GM18951 (cell line): Measurements from ENCODE around the gene CSTB.
A peak's percentile ranks its signal among the peaks of the same experiment; 100 is the strongest.

Experiments
- POLR2A ChIP-seq: IDR thresholded peaks from 4 replicates; pipeline ENCODE4 v1.6.1; 2011; ENCODE audit warnings: mild to moderate bottlenecking; ENCODE audit not compliant: insufficient read length, insufficient read depth; ENCODE audit errors: extremely low read depth
- in situ Hi-C: fragments of 300-500 bp; cut with MboI; formaldehyde crosslinking; loops from one replicate; pipeline ENCODE4 v1.12.0; 2022; ENCODE audit warnings: low sequenced_read_pairs, mixed read lengths, inconsistent platforms; ENCODE audit not compliant: unreplicated experiment

CSTB gene

GRCh38 chr21:43814215-43815106 is 38.4 kb upstream of the CSTB start:
- in situ Hi-C loops = no loop called here
- no peak for TF ChIP-seq POLR2A

- in situ Hi-C loops = no loop called here
- no peak for TF ChIP-seq POLR2A
Observed at GRCh38 chr21:43813656-43813980, 37.5 kb upstream of the CSTB start.

GRCh38 chr21:43812957-43813655 is 37.0 kb upstream of the CSTB start:
- in situ Hi-C loops = no loop called here
- TF ChIP-seq POLR2A = no peak

GRCh38 chr21:43812139-43812821 is 36.2 kb upstream of the CSTB start:
- in situ Hi-C loops = no loop called here
- TF ChIP-seq POLR2A = no peak

GRCh38 chr21:43811262-43812105 is 35.4 kb upstream of the CSTB start:
- no peak for TF ChIP-seq POLR2A

GRCh38 chr21:43810505-43811261 is 34.6 kb upstream of the CSTB start:
- peak; percentile 29 for TF ChIP-seq POLR2A
- in situ Hi-C loops = no loop called here

More at GRCh38 chr21:43811262-43812105, 35.4 kb upstream of the CSTB start:
- in situ Hi-C loops = no loop called here

- no peak for TF ChIP-seq POLR2A
- in situ Hi-C loops = no loop called here
Observed at GRCh38 chr21:43809853-43810504, 33.9 kb upstream of the CSTB start.

- TF ChIP-seq POLR2A = no peak
- in situ Hi-C loops = no loop called here
Observed at GRCh38 chr21:43809346-43809799, 33.3 kb upstream of the CSTB start.

GRCh38 chr21:43808832-43809251 is 32.7 kb upstream of the CSTB start:
- in situ Hi-C loops = no loop called here
- TF ChIP-seq POLR2A = no peak

GRCh38 chr21:43808367-43808766 is 32.3 kb upstream of the CSTB start:
- in situ Hi-C loops = no loop called here
- no peak for TF ChIP-seq POLR2A

- in situ Hi-C loops = no loop called here
- TF ChIP-seq POLR2A = no peak
Observed at GRCh38 chr21:43806017-43806710, 30.1 kb upstream of the CSTB start.
